HUES64 (cell line): ENCODE data around the gene DHX29.

ENCODE experiments used
- H3K27ac ChIP-seq: 2 replicates; pipeline ENCODE4 v1.7.0; 2013; ENCODE audit warnings: low read depth, low read length, inconsistent platforms
- H3K27me3 ChIP-seq: 2 replicates; pipeline ENCODE4 v1.6.1; 2013; ENCODE audit warnings: mild to moderate bottlenecking, low read length; ENCODE audit not compliant: insufficient read depth
- H3K36me3 ChIP-seq: 2 replicates; pipeline ENCODE4 v1.6.1; 2013; ENCODE audit warnings: mild to moderate bottlenecking, low read length; ENCODE audit not compliant: insufficient read depth
- H3K4me1 ChIP-seq: 2 replicates; pipeline ENCODE4 v1.6.1; 2013; ENCODE audit warnings: mild to moderate bottlenecking, low read length, moderate library complexity; ENCODE audit not compliant: insufficient read depth
- H3K4me3 ChIP-seq: 2 replicates; pipeline ENCODE4 v1.5.1; 2013; ENCODE audit warnings: mild to moderate bottlenecking, low read length, moderate library complexity
- H3K9ac ChIP-seq: 2 replicates; pipeline ENCODE4 v1.6.1; 2013; ENCODE audit warnings: mild to moderate bottlenecking, low read depth, low read length
- H3K9me3 ChIP-seq: 2 replicates; pipeline ENCODE4 v1.6.1; 2013; ENCODE audit warnings: low read depth, low read length; ENCODE audit not compliant: insufficient read depth
- WGBS: fragments of 150-250, 120-280 bp; methylation state at CpG from one replicate; pipeline ENCODE4 v1.1.7; 2013; ENCODE audit warnings: missing lambda C conversion rate; 5-methylcytosine and 5-hydroxymethylcytosine counted together

Gene DHX29

GRCh38 chr5:55313870-55314617 lies 6.5 kb upstream of the DHX29 start:
- Histone ChIP-seq H3K4me3 (no peak overlapping the region), H3K27ac (no peak overlapping the region), H3K36me3 (peaks cover 23% of the 10 kb centered on the region), H3K9ac (no peak overlapping the region), H3K4me1 (peaks cover 17% of the 10 kb centered on the region), H3K27me3 (no peaks in the 10 kb centered on the region), H3K9me3 (0 out of 2 replicates have a peak, but pooled peaks cover 2% of the 10 kb centered on the region)
- 88% methylated on average over 5 of the region's 5 CpGs for WGBS

DNA sequence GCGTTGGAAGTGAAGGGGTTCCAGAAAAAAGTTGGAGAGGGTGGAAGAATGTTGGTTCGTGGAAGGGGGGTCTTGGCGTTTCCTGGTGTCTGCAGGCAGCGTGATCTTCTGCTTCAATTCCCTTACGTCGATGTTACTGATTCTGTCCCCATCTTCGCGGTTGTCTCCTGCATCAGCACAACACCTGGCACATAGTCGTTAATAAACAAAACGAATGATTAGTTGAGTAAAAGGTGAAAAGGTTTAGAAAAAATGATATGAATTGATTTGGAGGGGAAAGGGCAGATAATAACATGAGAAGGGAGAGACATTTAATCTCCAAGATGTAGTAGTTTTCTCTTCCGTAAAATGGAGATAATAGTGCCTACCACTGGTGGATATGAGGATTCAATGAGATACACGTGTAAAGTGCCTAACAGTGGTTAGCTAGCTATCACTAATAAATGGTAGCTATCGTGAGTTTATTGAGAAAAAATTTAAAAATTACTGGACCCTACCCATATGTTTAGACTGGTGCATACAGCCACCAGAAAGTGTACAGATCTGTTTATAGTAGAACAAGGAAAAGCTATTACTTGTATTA lies 851 bp upstream of the DHX29 start:
- H3K27ac ChIP-seq, result peak overlapping the region; percentile 91
- no peaks in the 10 kb centered on the region for H3K27me3 ChIP-seq
- peaks cover 18% of the 10 kb centered on the region for H3K36me3 ChIP-seq
- peaks cover 17% of the 10 kb centered on the region for H3K4me1 ChIP-seq
- H3K9me3 ChIP-seq, result no peaks in the 10 kb centered on the region
- peak overlapping the region; percentile 86 for H3K4me3 ChIP-seq
- H3K9ac ChIP-seq, result peak overlapping the region; percentile 96
- WGBS, result 0% methylated on average over 12 of the region's 13 CpGs

- H3K4me3 ChIP-seq, result peak overlapping the region; percentile 86
- H3K27ac ChIP-seq, result peak overlapping the region; percentile 91; the same call in 1 of the 2 replicates
- H3K9ac ChIP-seq, result peak overlapping the region; percentile 96
- peaks cover 17% of the 10 kb centered on the region for H3K4me1 ChIP-seq
- H3K36me3 ChIP-seq, result peaks cover 18% of the 10 kb centered on the region
- 35% methylated on average over 12 of the region's 12 CpGs for WGBS
- H3K27me3 ChIP-seq, result no peaks in the 10 kb centered on the region
- H3K9me3 ChIP-seq, result no peaks in the 10 kb centered on the region
These were observed 682 bp downstream of the DHX29 start for GRCh38 chr5:55306641-55307382.

DNA sequence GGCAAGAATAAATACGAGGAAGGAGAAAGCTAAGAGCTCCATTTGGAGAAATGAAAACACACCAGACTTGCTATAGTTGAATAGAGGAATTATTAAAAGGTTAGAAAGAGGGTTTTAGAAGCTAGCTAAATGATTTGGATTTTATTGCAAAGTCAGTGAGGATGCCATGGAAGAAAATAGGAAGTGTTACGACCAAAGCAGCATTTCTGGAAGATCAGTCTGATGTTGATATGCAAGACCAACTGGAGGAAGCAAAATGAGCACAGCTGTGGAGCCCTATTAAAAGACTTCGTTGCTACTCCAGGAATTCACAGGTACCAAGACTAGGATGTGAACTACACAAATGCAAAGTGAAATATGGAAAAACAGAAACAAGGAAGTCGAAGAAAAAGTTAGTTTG lies 2.1 kb downstream of the DHX29 start:
- peaks cover 12% of the 10 kb centered on the region for H3K36me3 ChIP-seq
- H3K9me3 ChIP-seq, result no peaks in the 10 kb centered on the region
- H3K9ac ChIP-seq, result no peak overlapping the region
- H3K27ac ChIP-seq, result no peak overlapping the region
- no peaks in the 10 kb centered on the region for H3K27me3 ChIP-seq
- 92% methylated on average over 4 of the region's 4 CpGs for WGBS
- H3K4me1 ChIP-seq, result peaks cover 17% of the 10 kb centered on the region
- 0 out of 2 replicates have a peak overlapping the region, but pooled peaks have one; percentile 3 for H3K4me3 ChIP-seq

GRCh38 chr5:55304584-55304983 lies 2.9 kb downstream of the DHX29 start:
- H3K9me3 ChIP-seq, result no peaks in the 10 kb centered on the region
- no peak overlapping the region for H3K27ac ChIP-seq
- H3K27me3 ChIP-seq, result no peaks in the 10 kb centered on the region
- 94% methylated on average over 5 of the region's 6 CpGs for WGBS
- H3K4me1 ChIP-seq, result peaks cover 13% of the 10 kb centered on the region
- no peak overlapping the region for H3K4me3 ChIP-seq
- H3K36me3 ChIP-seq, result peaks cover 12% of the 10 kb centered on the region
- H3K9ac ChIP-seq, result no peak overlapping the region

DNA sequence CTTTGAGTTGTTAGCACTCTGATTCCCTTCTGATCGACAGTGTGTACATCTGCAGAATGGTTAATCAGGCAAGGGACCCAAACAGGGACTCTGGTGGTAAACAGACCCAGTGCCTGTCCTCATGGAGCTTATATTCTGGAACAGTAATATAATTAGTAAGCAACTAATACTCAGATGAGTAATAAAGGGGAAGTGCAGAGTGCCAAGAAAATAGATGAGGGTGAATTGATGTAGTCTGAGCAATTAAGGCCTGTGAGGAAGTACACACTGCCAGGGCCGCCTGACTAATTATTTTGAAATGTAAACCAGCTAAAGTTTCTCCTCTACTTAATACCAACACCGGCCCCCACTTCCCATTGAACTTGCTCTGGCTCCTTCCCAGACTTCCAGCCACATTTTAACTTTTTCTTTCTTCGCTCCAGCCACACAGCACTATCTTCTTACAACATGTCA lies 4.2 kb downstream of the DHX29 start:
- WGBS, result 94% methylated on average over 4 of the region's 4 CpGs
- H3K36me3 ChIP-seq, result peaks cover 14% of the 10 kb centered on the region
- no peak overlapping the region for H3K9ac ChIP-seq
- no peak overlapping the region for H3K4me3 ChIP-seq
- peaks cover 6% of the 10 kb centered on the region; the same call in 1 of the 2 replicates for H3K4me1 ChIP-seq
- no peaks in the 10 kb centered on the region for H3K27me3 ChIP-seq
- no peak overlapping the region for H3K27ac ChIP-seq
- H3K9me3 ChIP-seq, result no peaks in the 10 kb centered on the region

DNA sequence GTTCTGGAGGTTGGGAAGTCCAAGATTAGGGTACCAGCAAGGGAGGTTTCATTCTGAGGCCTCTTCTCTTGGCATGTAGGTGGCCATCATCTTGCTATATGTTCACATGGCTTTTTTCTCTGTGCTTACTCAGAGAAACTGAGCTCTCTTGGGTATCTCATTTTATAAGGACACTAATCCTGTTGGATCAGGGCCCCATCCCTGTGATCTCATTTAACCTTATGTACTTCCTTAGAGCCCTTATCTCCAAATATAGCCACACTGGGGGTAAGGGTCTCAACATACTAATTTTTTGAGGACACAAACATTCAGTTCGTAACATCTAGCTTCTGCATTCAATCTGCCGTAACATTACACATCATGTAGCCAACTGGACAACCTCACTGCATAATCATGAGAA lies 6.6 kb downstream of the DHX29 start:
- Histone ChIP-seq H3K27me3 (no peaks in the 10 kb centered on the region), H3K9ac (no peak overlapping the region), H3K4me3 (no peak overlapping the region), H3K9me3 (no peaks in the 10 kb centered on the region), H3K4me1 (no peaks in the 10 kb centered on the region; the same call in 1 of the 2 replicates), H3K27ac (no peak overlapping the region), H3K36me3 (peaks cover 32% of the 10 kb centered on the region)
- WGBS, result 96% methylated on average over 2 of the region's 2 CpGs

DNA sequence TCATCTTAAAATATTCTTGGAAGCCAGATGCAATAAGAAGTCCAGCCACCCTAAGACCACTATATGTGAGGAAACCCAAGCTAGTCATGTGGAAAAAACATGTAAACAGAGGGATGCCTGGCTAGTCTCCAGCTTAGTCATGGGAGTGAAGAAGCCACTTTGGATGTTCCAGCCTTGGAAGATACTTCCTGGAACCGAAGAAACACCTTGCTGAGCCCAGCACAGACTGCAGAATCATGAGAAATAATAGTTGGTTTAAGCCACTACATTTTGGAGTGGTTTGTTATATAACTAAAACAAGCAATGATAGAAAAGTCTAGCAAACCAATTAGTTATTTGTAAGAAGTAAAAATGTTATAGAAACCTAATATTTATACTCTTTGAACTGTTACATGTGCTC lies 12.6 kb downstream of the DHX29 start:
- Histone ChIP-seq H3K36me3 (peaks cover 77% of the 10 kb centered on the region), H3K27me3 (no peaks in the 10 kb centered on the region), H3K4me1 (no peaks in the 10 kb centered on the region), H3K4me3 (no peak overlapping the region), H3K9ac (no peak overlapping the region), H3K9me3 (peaks cover 3% of the 10 kb centered on the region; the same call in 1 of the 2 replicates), H3K27ac (no peak overlapping the region)
- 91% methylated on average over 1 of the region's 1 CpG for WGBS

- Histone ChIP-seq H3K4me3 (no peak overlapping the region), H3K27ac (no peak overlapping the region), H3K9me3 (peaks cover 3% of the 10 kb centered on the region; the same call in 1 of the 2 replicates), H3K36me3 (peaks cover 90% of the 10 kb centered on the region), H3K4me1 (no peaks in the 10 kb centered on the region), H3K27me3 (no peaks in the 10 kb centered on the region), H3K9ac (no peak overlapping the region)
- 92% methylated on average over 2 of the region's 2 CpGs for WGBS
These were observed 16.5 kb downstream of the DHX29 start for GRCh38 chr5:55290991-55291390.

DNA sequence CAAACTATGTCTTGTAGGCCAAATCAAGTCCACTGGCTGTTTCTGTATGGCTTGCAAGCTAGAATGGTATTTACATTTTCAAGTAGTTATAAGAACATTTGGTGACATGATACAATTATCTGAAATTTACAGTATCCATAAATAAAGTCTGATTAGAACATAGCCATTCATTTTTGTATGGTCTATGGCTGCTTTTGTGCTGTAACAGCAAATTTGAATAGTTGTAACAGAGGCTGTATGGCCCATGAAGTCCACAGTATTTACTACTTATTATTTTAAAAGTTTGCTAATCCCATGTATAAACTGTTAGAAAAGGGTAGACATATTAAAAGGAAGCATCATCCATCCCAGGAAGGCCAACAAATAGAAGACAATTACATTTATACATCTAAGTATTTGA lies 17.7 kb downstream of the DHX29 start:
- Histone ChIP-seq H3K27me3 (no peaks in the 10 kb centered on the region), H3K4me3 (no peak overlapping the region), H3K27ac (no peak overlapping the region), H3K4me1 (no peaks in the 10 kb centered on the region), H3K9ac (no peak overlapping the region), H3K36me3 (peaks cover 89% of the 10 kb centered on the region), H3K9me3 (no peaks in the 10 kb centered on the region)

GRCh38 chr5:55286411-55286933 lies 21.0 kb downstream of the DHX29 start:
- no peaks in the 10 kb centered on the region for H3K9me3 ChIP-seq
- no peak overlapping the region for H3K4me3 ChIP-seq
- H3K27me3 ChIP-seq, result no peaks in the 10 kb centered on the region
- no peaks in the 10 kb centered on the region for H3K4me1 ChIP-seq
- 97% methylated on average over 1 of the region's 1 CpG for WGBS
- no peak overlapping the region for H3K27ac ChIP-seq
- no peak overlapping the region for H3K9ac ChIP-seq
- peaks cover 86% of the 10 kb centered on the region for H3K36me3 ChIP-seq
